Parathyroid adenoma (tissue), 2 donors: ENCODE results near the gene C1QL2.

Experiments
- H2AFZ ChIP-seq: fragments of 300-600 bp; sonication (generic); one replicate; pipeline ENCODE4 v1.7.0; 2017; ENCODE audit warnings: antibody characterized with exemption, mild to moderate bottlenecking
- H3K27ac ChIP-seq: fragments of 300-600 bp; sonication (generic); one replicate; pipeline ENCODE4 v1.7.0; 2017
- H3K27me3 ChIP-seq: fragments of 300-600 bp; sonication (generic); one replicate; pipeline ENCODE4 v1.7.0; 2017; ENCODE audit warnings: low read length; ENCODE audit not compliant: control insufficient read depth, insufficient read depth
- H3K36me3 ChIP-seq: fragments of 300-600 bp; sonication (generic); one replicate; pipeline ENCODE4 v1.7.0; 2017; ENCODE audit warnings: low read length; ENCODE audit not compliant: control insufficient read depth, insufficient read depth
- H3K4me1 ChIP-seq: fragments of 300-600 bp; sonication (generic); one replicate; pipeline ENCODE4 v1.7.0; 2017; ENCODE audit warnings: control low read depth
- H3K4me2 ChIP-seq: fragments of 300-600 bp; sonication (generic); one replicate; pipeline ENCODE4 v1.7.0; 2017; ENCODE audit warnings: low read length
- H3K4me3 ChIP-seq: fragments of 300-600 bp; sonication (generic); one replicate; pipeline ENCODE4 v1.7.0; 2017; ENCODE audit warnings: low read depth, low read length
- H3K79me2 ChIP-seq: fragments of 300-600 bp; sonication (generic); one replicate; pipeline ENCODE4 v1.7.0; 2017; ENCODE audit warnings: control low read depth
- H3K9ac ChIP-seq: fragments of 300-600 bp; sonication (generic); one replicate; pipeline ENCODE4 v1.7.0; 2017; ENCODE audit warnings: mild to moderate bottlenecking
- H3K9me3 ChIP-seq: fragments of 300-600 bp; sonication (generic); one replicate; pipeline ENCODE4 v1.7.0; 2017; ENCODE audit warnings: low read length; ENCODE audit not compliant: control insufficient read depth
- TF ChIP-seq, protein P1 (sequence below): fragments of 300-600 bp; sonication (generic); IDR thresholded peaks from one replicate; pipeline ENCODE4 v1.7.0; 2017; ENCODE audit warnings: antibody characterized with exemption, mild to moderate bottlenecking
- donor health status: primary hyperparathyroidism.

The C1QL2 gene

DNA sequence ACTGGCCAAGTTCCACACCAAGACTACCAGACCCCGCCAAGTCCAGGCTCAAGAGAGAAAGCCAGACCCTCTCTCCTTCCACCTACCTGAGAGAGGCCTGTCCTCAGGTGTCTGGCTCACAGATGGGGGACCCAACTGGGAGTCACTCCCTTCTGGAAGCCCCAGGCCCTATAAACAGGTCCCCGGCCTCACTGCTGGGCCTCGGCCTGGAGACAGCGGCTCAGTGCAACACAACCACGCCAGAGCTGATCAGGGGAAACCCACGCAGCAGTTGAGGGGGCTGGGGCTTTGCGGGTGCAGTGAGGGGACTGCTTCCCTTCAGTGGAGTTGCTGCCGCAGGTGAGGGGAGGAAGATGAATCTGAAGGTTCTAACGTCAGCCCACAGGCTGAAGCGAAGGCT, 22.8 kb upstream of the C1QL2 start:
- Histone ChIP-seq H3K9ac (no peak overlapping the region), H3K36me3 (no peaks in the 10 kb centered on the region), H3K27ac (no peak overlapping the region), H3K4me1 (no peaks in the 10 kb centered on the region), H3K4me2 (no peak overlapping the region), H2AFZ (no peak overlapping the region), H3K27me3 (no peaks in the 10 kb centered on the region), H3K4me3 (no peak overlapping the region), H3K9me3 (no peaks in the 10 kb centered on the region), H3K79me2 (no peaks in the 10 kb centered on the region)
- TF ChIP-seq, protein P1, sequence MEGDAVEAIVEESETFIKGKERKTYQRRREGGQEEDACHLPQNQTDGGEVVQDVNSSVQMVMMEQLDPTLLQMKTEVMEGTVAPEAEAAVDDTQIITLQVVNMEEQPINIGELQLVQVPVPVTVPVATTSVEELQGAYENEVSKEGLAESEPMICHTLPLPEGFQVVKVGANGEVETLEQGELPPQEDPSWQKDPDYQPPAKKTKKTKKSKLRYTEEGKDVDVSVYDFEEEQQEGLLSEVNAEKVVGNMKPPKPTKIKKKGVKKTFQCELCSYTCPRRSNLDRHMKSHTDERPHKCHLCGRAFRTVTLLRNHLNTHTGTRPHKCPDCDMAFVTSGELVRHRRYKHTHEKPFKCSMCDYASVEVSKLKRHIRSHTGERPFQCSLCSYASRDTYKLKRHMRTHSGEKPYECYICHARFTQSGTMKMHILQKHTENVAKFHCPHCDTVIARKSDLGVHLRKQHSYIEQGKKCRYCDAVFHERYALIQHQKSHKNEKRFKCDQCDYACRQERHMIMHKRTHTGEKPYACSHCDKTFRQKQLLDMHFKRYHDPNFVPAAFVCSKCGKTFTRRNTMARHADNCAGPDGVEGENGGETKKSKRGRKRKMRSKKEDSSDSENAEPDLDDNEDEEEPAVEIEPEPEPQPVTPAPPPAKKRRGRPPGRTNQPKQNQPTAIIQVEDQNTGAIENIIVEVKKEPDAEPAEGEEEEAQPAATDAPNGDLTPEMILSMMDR: no peak

DNA sequence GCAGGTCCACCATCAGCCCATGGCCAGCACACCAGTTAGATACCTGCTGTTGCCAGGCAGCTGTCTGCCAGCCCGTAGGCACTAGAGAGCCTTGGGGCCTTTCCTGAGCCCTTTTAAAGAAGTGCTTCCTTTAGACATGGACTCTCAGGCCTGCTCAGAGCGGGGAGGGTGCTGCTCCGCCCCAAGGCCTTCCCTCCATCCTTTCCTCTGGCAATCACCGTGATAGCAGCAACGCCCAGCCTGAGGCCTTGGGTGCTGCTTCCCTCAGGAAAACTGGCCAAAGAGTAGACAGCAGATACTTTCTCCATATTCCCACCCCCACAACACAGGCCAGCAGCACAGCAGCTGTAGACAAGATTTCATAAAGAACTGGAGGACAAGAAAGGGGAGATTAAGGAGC, 22.3 kb upstream of the C1QL2 start:
- Histone ChIP-seq H2AFZ (no peak overlapping the region), H3K9me3 (no peaks in the 10 kb centered on the region), H3K9ac (no peak overlapping the region), H3K27me3 (no peaks in the 10 kb centered on the region), H3K79me2 (no peaks in the 10 kb centered on the region), H3K36me3 (no peaks in the 10 kb centered on the region), H3K4me2 (no peak overlapping the region), H3K4me3 (no peak overlapping the region), H3K27ac (no peak overlapping the region), H3K4me1 (no peaks in the 10 kb centered on the region)
- TF ChIP-seq, protein P1: no peak

DNA sequence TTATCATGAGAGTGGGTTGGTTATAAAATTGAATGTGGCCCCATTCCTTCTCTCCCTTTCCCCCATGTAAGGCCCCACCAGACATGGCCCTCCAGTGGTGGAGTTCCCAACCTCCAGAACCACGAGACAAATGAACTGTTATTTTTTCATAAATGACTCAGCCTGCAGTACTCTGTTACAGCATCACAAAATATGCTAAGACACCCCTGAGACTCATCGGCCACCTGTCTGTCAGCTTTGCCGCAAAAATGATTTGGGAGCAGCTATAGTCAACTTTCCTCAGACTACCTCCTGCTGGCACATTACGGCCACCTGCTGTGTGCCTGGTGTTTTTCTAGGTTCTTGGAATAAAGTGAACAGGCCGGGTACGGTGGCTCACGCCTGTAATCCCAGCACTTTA, 21.4 kb upstream of the C1QL2 start:
- H3K4me3 ChIP-seq: no peak overlapping the region
- H3K4me1 ChIP-seq: no peaks in the 10 kb centered on the region
- TF ChIP-seq, protein P1: no peak

DNA sequence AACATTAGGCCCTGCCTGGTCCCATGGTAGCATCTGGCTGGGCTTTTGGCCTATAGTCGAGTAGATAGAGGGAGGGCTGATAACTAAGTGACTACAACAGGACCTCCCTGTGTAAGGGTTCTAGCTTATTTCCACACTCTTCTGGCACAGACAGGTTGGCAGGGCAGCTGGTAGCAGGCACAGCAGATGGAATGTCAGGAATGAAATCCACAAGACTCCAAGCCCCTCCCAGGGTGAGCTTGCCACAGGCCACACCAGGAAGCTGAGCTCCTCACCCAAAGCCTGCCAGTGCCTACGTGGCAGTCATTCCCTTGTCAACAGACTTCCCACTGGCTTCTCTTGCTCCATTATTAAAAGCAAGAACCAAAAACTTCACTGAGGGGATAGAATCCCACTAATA, 20.7 kb upstream of the C1QL2 start:
- Histone ChIP-seq H3K27ac (no peak overlapping the region), H2AFZ (no peak overlapping the region), H3K9me3 (no peaks in the 10 kb centered on the region), H3K4me1 (no peaks in the 10 kb centered on the region), H3K4me2 (no peak overlapping the region), H3K36me3 (no peaks in the 10 kb centered on the region), H3K9ac (no peak overlapping the region), H3K79me2 (no peaks in the 10 kb centered on the region), H3K27me3 (no peaks in the 10 kb centered on the region), H3K4me3 (no peak overlapping the region)
- TF ChIP-seq, protein P1: no peak

More for the DNA sequence above, 21.4 kb upstream of the C1QL2 start:
- Histone ChIP-seq H3K4me2 (no peak overlapping the region), H3K9ac (no peak overlapping the region), H3K27me3 (no peaks in the 10 kb centered on the region), H3K79me2 (no peaks in the 10 kb centered on the region), H3K9me3 (no peaks in the 10 kb centered on the region), H2AFZ (no peak overlapping the region), H3K36me3 (no peaks in the 10 kb centered on the region), H3K27ac (no peak overlapping the region)

DNA sequence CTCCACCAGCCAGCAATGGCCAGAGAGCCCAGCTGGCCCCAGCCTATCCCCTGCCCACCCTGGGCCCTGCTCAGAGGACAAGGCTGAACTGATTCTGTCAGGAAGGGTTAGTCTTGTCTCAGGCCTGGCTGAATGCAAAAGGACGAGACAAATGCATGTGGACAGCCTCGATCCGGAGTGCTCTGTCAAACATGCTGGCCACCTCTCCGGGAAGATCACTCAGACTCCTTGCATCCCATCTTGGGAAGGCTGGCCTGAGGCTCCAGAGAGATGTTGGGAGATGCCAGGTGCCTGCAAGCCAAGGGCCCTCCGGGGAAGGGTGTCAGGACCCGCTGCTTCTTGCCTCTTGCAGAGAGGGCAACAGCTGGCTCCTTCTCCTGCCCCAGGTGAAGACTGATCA, 20.2 kb upstream of the C1QL2 start:
- TF ChIP-seq, protein P1: no peak
- Histone ChIP-seq H3K4me3 (no peak overlapping the region), H3K9ac (no peak overlapping the region), H3K79me2 (no peaks in the 10 kb centered on the region), H3K9me3 (no peaks in the 10 kb centered on the region), H3K27ac (no peak overlapping the region), H3K4me1 (no peaks in the 10 kb centered on the region), H2AFZ (no peak overlapping the region), H3K27me3 (no peaks in the 10 kb centered on the region), H3K36me3 (no peaks in the 10 kb centered on the region), H3K4me2 (no peak overlapping the region)
